Lower lobe of right lung (tissue), 2 donors: ENCODE measurements around the gene ALDOC. TPM values are rescaled to one million over a fixed set of nuclear protein-coding genes. Genes with fewer than 3 reads are reported as not detected.

Experiments
- ATAC-seq, 2 donors: fragments of 200-7000 bp; cut with Tn5 transposase; one replicate each; pipeline ENCODE4 v1.9.1; 2020 to 2022; ENCODE audit warnings: mild to moderate bottlenecking in 2 of 2, moderate library complexity in 2 of 2
- DNase-seq: peaks from one replicate; pipeline ENCODE4 v3.0.0-alpha.2; 2020
- H3K27ac ChIP-seq: fragments of 200-600 bp; one replicate; pipeline ENCODE4 v1.8.0; 2022
- H3K27me3 ChIP-seq: fragments of 200-600 bp; one replicate; pipeline ENCODE4 v1.8.0; 2022; ENCODE audit warnings: low read depth
- H3K36me3 ChIP-seq: fragments of 200-600 bp; one replicate; pipeline ENCODE4 v1.8.0; 2022; ENCODE audit warnings: mild to moderate bottlenecking
- H3K4me1 ChIP-seq: fragments of 200-600 bp; one replicate; pipeline ENCODE4 v1.8.0; 2022
- H3K4me3 ChIP-seq: fragments of 200-600 bp; one replicate; pipeline ENCODE4 v1.8.0; 2022; ENCODE audit warnings: mild to moderate bottlenecking
- H3K9me3 ChIP-seq: fragments of 200-600 bp; one replicate; pipeline ENCODE4 v1.8.0; 2022
- intact Hi-C: fragments of 100-400 bp; cut with DNase I; formaldehyde crosslinking; loops from one replicate; pipeline ENCODE4 v1.11.0; 2022
- total RNA-seq: library from RNA; stranded (reverse); fragmentation: NEBNext Ultra II Directional; extraction: Animal tissue kit (Norgen Biotek cat#: 25700); gene quantifications from one replicate; pipeline ENCODE4 v1.2.1, GENCODE V29; 2021
- TF ChIP-seq, protein P1 (sequence below): fragments of 200-600 bp; IDR thresholded peaks from one replicate; pipeline ENCODE4 v1.8.0; 2022; ENCODE audit warnings: antibody characterized with exemption, mild to moderate bottlenecking
- donor health status: DM: no; HTN: yes; CAD: no; lungs with severe emphysema.

Gene ALDOC
- total RNA-seq, 1 donor from 2014 or later, result 11.6 TPM

GRCh38 chr17:28523186-28523585, 53.5 kb downstream of the ALDOC start:
- Histone ChIP-seq H3K36me3 (no peaks in the 10 kb centered on the region), H3K27ac (no peak overlapping the region), H3K4me3 (no peak overlapping the region), H3K4me1 (peaks cover 21% of the 10 kb centered on the region), H3K27me3 (no peaks in the 10 kb centered on the region), H3K9me3 (no peaks in the 10 kb centered on the region)
- TF ChIP-seq, protein P1, sequence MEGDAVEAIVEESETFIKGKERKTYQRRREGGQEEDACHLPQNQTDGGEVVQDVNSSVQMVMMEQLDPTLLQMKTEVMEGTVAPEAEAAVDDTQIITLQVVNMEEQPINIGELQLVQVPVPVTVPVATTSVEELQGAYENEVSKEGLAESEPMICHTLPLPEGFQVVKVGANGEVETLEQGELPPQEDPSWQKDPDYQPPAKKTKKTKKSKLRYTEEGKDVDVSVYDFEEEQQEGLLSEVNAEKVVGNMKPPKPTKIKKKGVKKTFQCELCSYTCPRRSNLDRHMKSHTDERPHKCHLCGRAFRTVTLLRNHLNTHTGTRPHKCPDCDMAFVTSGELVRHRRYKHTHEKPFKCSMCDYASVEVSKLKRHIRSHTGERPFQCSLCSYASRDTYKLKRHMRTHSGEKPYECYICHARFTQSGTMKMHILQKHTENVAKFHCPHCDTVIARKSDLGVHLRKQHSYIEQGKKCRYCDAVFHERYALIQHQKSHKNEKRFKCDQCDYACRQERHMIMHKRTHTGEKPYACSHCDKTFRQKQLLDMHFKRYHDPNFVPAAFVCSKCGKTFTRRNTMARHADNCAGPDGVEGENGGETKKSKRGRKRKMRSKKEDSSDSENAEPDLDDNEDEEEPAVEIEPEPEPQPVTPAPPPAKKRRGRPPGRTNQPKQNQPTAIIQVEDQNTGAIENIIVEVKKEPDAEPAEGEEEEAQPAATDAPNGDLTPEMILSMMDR, result no peak
- no peak for DNase-seq
- intact Hi-C loops, result no loop called here
- ATAC-seq, result no peak

Other genes with a start within 250 kb of the ALDOC start
- gene IFT20, start 241.4 kb downstream of the ALDOC start, total RNA-seq, result 33.2 TPM
- 56.1 TPM for gene TNFAIP1, start 241.1 kb downstream of the ALDOC start, total RNA-seq
- gene POLDIP2, start 219.4 kb downstream of the ALDOC start, total RNA-seq, result 54.7 TPM
- not detected for gene SEBOX, start 211.7 kb downstream of the ALDOC start, total RNA-seq
- 1.3 TPM for gene VTN, start 206.6 kb downstream of the ALDOC start, total RNA-seq
- 14.1 TPM for gene SARM1, start 205.2 kb downstream of the ALDOC start, total RNA-seq
- 23.3 TPM for gene SLC46A1, start 170.7 kb downstream of the ALDOC start, total RNA-seq
- not detected for gene SLC13A2, start 103.3 kb downstream of the ALDOC start, total RNA-seq
- 0.15 TPM for gene FOXN1, start 70.5 kb downstream of the ALDOC start, total RNA-seq
- gene UNC119, start 24.3 kb downstream of the ALDOC start, total RNA-seq, result 27.0 TPM
- 45.3 TPM for gene PIGS, start 5.4 kb downstream of the ALDOC start, total RNA-seq
- gene SPAG5, start 22.1 kb upstream of the ALDOC start, total RNA-seq, result 4.9 TPM
- gene RSKR, start 37.3 kb upstream of the ALDOC start, total RNA-seq, result 14.1 TPM
- 138 TPM for gene BLTP2, start 68.3 kb upstream of the ALDOC start, total RNA-seq
- gene SDF2, start 85.0 kb upstream of the ALDOC start, total RNA-seq, result 48.8 TPM
- gene SUPT6H, start 85.3 kb upstream of the ALDOC start, total RNA-seq, result 60.3 TPM
- 4.4 TPM for gene PROCA1, start 135.0 kb upstream of the ALDOC start, total RNA-seq
- gene RAB34, start 141.0 kb upstream of the ALDOC start, total RNA-seq, result 62.3 TPM
- 1,156 TPM for gene RPL23A, start 143.1 kb upstream of the ALDOC start, total RNA-seq
- 19.8 TPM for gene TLCD1, start 149.3 kb upstream of the ALDOC start, total RNA-seq
- 11.3 TPM for gene NEK8, start 151.9 kb upstream of the ALDOC start, total RNA-seq
- 52.8 TPM for gene TRAF4, start 167.1 kb upstream of the ALDOC start, total RNA-seq